Measurements from ENCODE around the gene EFCAB8.

The EFCAB8 gene

DNA sequence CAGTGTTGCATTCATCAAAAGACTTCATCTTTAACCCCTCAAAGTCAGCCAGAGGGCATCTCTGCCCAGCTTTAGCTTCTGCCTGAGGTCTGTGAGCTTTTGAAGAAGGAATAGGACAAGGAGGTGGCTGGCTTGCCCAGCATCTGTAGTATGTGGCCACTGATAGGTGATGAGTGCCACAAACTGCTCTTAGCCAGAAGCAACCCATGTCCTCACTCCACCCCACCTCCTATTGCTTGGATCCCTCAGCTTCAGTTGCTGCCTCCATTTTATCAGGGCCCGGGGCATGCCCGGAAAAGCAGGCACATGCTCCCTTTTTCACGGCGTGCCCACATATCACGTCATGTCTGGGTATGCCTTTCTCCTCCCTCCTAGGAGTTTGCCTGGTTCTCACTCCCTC, 11.9 kb upstream of the EFCAB8 start:
- TF ChIP-seq CEBPB (IDR thresholded peaks at IDR 0.05) (no peak), EP300 (IDR thresholded peaks at IDR 0.05; ENCODE audit: borderline replicate concordance) (no peak), RAD21 (IDR thresholded peaks at IDR 0.05; ENCODE audit: low read depth) (no peak), CREB1 (IDR thresholded peaks at IDR 0.05; ENCODE audit: low read depth) (no peak), YY1 (IDR thresholded peaks at IDR 0.05; ENCODE audit: low read depth) (no peak), EGR1 (IDR thresholded peaks at IDR 0.05) (no peak), NFIC (IDR thresholded peaks at IDR 0.05) (no peak)
- TF ChIP-seq, protein P1, sequence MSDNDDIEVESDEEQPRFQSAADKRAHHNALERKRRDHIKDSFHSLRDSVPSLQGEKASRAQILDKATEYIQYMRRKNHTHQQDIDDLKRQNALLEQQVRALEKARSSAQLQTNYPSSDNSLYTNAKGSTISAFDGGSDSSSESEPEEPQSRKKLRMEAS (IDR thresholded peaks at IDR 0.05) = no peak
- TF ChIP-seq, protein P2, sequence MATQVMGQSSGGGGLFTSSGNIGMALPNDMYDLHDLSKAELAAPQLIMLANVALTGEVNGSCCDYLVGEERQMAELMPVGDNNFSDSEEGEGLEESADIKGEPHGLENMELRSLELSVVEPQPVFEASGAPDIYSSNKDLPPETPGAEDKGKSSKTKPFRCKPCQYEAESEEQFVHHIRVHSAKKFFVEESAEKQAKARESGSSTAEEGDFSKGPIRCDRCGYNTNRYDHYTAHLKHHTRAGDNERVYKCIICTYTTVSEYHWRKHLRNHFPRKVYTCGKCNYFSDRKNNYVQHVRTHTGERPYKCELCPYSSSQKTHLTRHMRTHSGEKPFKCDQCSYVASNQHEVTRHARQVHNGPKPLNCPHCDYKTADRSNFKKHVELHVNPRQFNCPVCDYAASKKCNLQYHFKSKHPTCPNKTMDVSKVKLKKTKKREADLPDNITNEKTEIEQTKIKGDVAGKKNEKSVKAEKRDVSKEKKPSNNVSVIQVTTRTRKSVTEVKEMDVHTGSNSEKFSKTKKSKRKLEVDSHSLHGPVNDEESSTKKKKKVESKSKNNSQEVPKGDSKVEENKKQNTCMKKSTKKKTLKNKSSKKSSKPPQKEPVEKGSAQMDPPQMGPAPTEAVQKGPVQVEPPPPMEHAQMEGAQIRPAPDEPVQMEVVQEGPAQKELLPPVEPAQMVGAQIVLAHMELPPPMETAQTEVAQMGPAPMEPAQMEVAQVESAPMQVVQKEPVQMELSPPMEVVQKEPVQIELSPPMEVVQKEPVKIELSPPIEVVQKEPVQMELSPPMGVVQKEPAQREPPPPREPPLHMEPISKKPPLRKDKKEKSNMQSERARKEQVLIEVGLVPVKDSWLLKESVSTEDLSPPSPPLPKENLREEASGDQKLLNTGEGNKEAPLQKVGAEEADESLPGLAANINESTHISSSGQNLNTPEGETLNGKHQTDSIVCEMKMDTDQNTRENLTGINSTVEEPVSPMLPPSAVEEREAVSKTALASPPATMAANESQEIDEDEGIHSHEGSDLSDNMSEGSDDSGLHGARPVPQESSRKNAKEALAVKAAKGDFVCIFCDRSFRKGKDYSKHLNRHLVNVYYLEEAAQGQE (IDR thresholded peaks at IDR 0.05; ENCODE audit: low read depth) = no peak
- TF ChIP-seq, protein P3, sequence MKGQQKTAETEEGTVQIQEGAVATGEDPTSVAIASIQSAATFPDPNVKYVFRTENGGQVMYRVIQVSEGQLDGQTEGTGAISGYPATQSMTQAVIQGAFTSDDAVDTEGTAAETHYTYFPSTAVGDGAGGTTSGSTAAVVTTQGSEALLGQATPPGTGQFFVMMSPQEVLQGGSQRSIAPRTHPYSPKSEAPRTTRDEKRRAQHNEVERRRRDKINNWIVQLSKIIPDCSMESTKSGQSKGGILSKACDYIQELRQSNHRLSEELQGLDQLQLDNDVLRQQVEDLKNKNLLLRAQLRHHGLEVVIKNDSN (IDR thresholded peaks at IDR 0.05) = no peak

DNA sequence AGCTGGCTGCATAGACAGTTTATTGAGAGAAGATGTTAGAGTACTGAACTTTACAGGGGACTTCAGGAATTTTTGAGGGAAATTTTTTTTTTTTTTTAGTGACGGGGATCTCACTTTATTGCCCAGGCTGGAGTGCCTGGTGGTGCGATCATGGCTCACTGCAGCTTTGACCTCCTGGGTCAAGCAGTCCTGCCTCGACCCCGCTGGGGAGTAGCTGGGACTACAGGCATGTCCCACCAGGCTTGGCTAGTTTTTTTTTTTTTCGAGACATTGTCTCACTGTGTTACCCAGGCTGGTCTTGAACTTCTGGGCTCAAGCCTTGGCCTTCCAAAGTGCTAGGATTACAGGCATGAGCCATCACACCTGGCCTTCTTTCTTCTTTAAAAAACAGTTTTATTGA, 10.8 kb upstream of the EFCAB8 start:
- TF ChIP-seq EGR1 (IDR thresholded peaks at IDR 0.05) = no peak
- no peak for TF ChIP-seq CREB1 (IDR thresholded peaks at IDR 0.05; ENCODE audit: low read depth)
- no peak for TF ChIP-seq CEBPB (IDR thresholded peaks at IDR 0.05)
- TF ChIP-seq, protein P2 (IDR thresholded peaks at IDR 0.05; ENCODE audit: low read depth) = no peak

DNA sequence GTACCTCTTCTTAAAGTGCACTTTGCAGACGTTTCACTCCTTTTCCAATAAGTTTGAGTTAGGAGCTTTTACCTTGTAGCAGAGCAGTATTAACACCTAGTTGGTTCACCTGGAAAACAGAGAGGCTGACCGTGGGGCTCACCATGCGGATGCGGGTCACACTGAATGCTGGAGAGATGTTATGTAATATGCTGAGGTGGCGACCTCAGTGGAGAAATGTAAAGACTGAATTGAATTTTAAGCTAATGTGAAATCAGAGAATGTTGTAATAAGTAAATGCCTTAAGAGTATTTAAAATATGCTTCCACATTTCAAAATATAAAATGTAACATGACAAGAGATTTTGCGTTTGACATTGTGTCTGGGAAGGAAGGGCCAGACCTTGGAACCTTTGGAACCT, 9.9 kb upstream of the EFCAB8 start:
- TF ChIP-seq EGR1 (IDR thresholded peaks at IDR 0.05) = no peak
- TF ChIP-seq FOXM1 (IDR thresholded peaks at IDR 0.05; ENCODE audit: borderline replicate concordance, low read depth) = no peak
- no peak for TF ChIP-seq TEAD4 (IDR thresholded peaks at IDR 0.05)
- TF ChIP-seq RAD21 (IDR thresholded peaks at IDR 0.05; ENCODE audit: low read depth) = no peak
- no peak for TF ChIP-seq CEBPB (IDR thresholded peaks at IDR 0.05)
- TF ChIP-seq, protein P3 (IDR thresholded peaks at IDR 0.05) = no peak
- no peak for TF ChIP-seq YY1 (IDR thresholded peaks at IDR 0.05; ENCODE audit: low read depth)
- no peak for TF ChIP-seq TAF1 (IDR thresholded peaks at IDR 0.05; ENCODE audit: low read depth)
- TF ChIP-seq EP300 (IDR thresholded peaks at IDR 0.05; ENCODE audit: borderline replicate concordance) = no peak
- TF ChIP-seq, protein P2 (IDR thresholded peaks at IDR 0.05; ENCODE audit: low read depth) = no peak
- TF ChIP-seq, protein P1 (IDR thresholded peaks at IDR 0.05) = no peak
- TF ChIP-seq NFIC (IDR thresholded peaks at IDR 0.05) = no peak
- no peak for TF ChIP-seq TCF12 (IDR thresholded peaks at IDR 0.05; ENCODE audit: low read depth)
- no peak for TF ChIP-seq CREB1 (IDR thresholded peaks at IDR 0.05; ENCODE audit: low read depth)
- no peak for TF ChIP-seq ZBTB7A (IDR thresholded peaks at IDR 0.05; ENCODE audit: low read depth)

DNA sequence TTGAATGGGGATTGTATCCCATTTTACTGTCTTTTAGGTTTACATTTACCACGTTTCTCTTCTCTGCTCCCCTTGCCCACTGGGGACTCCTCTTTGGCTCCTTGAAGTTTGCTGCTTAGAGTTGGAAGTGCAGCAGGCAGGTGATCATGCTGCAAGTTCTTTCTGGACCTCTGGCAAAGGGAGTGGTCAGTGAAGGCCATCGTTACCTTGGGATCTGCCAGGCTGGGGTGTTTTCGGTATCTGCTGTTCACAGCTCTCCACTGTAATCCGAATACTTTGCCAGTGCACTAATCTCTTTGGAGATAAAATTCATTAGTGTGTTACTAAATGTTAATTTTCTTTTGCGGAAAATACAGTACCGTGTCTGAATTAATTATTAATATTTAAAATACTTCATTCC, 9.1 kb upstream of the EFCAB8 start:
- TF ChIP-seq CEBPB (IDR thresholded peaks at IDR 0.05) (no peak), NFIC (IDR thresholded peaks at IDR 0.05) (no peak), FOXM1 (IDR thresholded peaks at IDR 0.05; ENCODE audit: borderline replicate concordance, low read depth) (no peak)
- TF ChIP-seq, protein P2 (IDR thresholded peaks at IDR 0.05; ENCODE audit: low read depth) = no peak

All from Ishikawa (cell line).